TTC549 (cell line): ENCODE data around the gene ZNF615.
"Not testable (repeated sequence)": the region's sequence is repeated elsewhere in the genome, so short reads cannot be mapped to it uniquely, and the experiment has no call there.

Source experiments
- FAIRE-seq: peaks from 2 replicates; lab custom pipeline; 2012; peaks lifted over from hg19 to GRCh38; lab: Jason Lieb, UNC

The ZNF615 gene

GRCh38 chr19:51980116-51980736 is 27.8 kb downstream of the ZNF615 start:
- FAIRE-seq, result no peak

GRCh38 chr19:51978882-51979281 is 29.1 kb downstream of the ZNF615 start:
- no peak for FAIRE-seq

- FAIRE-seq, result no peak
Observed at GRCh38 chr19:51977346-51977745, 30.7 kb downstream of the ZNF615 start.

- no peak for FAIRE-seq
Observed at GRCh38 chr19:51976852-51977251, 31.2 kb downstream of the ZNF615 start.

GRCh38 chr19:51975787-51976186 is 32.2 kb downstream of the ZNF615 start:
- FAIRE-seq, result not testable (repeated sequence)

GRCh38 chr19:51971624-51972023 is 36.4 kb downstream of the ZNF615 start:
- FAIRE-seq, result no peak

- FAIRE-seq, result no peak
Observed at GRCh38 chr19:51970718-51971117, 37.3 kb downstream of the ZNF615 start.

- no peak for FAIRE-seq
Observed at GRCh38 chr19:51965583-51965982, 42.4 kb downstream of the ZNF615 start.

GRCh38 chr19:51960621-51961233 is 47.3 kb downstream of the ZNF615 start:
- not testable (repeated sequence) for FAIRE-seq

GRCh38 chr19:51959791-51960190 is 48.2 kb downstream of the ZNF615 start:
- FAIRE-seq, result no peak

GRCh38 chr19:51957846-51958245 is 50.2 kb downstream of the ZNF615 start:
- FAIRE-seq, result not testable (repeated sequence)

GRCh38 chr19:51948975-51949374 is 59.0 kb downstream of the ZNF615 start:
- FAIRE-seq, result no peak

- FAIRE-seq, result no peak
Observed at GRCh38 chr19:51946602-51947001, 61.4 kb downstream of the ZNF615 start.

GRCh38 chr19:51944798-51945552 is 63.0 kb downstream of the ZNF615 start:
- FAIRE-seq, result no peak
